GM18520 (cell line): ENCODE data around the gene METRN.
"Not testable (repeated sequence)": the region's sequence is repeated elsewhere in the genome, so short reads cannot be mapped to it uniquely, and the experiment has no call there.

Experiments
- ATAC-seq: cut with Tn5 transposase; IDR thresholded peaks from one replicate; pipeline ENCODE4 v1.9.1; 2021; ENCODE audit not compliant: unreplicated experiment

The METRN gene

GRCh38 chr16:734208-734980 lies 19.5 kb downstream of the METRN start:
- ATAC-seq = no peak

GRCh38 chr16:734981-735881 lies 20.3 kb downstream of the METRN start:
- no peak for ATAC-seq

GRCh38 chr16:735982-736453 lies 21.1 kb downstream of the METRN start:
- no peak for ATAC-seq

GRCh38 chr16:736936-737481 lies 22.1 kb downstream of the METRN start:
- ATAC-seq = no peak

- ATAC-seq = no peak
These were observed 24.9 kb downstream of the METRN start for GRCh38 chr16:739560-740458.

- no peak for ATAC-seq
These were observed 25.5 kb downstream of the METRN start for GRCh38 chr16:740459-740763.

- ATAC-seq = peak; percentile 78
These were observed 26.0 kb downstream of the METRN start, which contains the start of gene CIAO3 for GRCh38 chr16:740764-741505. Gene CIAO3 (minus strand): TSS chr16:740997. CDS start chr16:740985, 12 bp downstream.

- ATAC-seq = no peak
These were observed 27.2 kb downstream of the METRN start for GRCh38 chr16:741986-742629.

- not testable (repeated sequence) for ATAC-seq
These were observed 28.0 kb downstream of the METRN start for GRCh38 chr16:742894-743293.

GRCh38 chr16:743794-744500 lies 29.0 kb downstream of the METRN start:
- no peak for ATAC-seq

GRCh38 chr16:745739-746138 lies 30.8 kb downstream of the METRN start:
- no peak for ATAC-seq

GRCh38 chr16:746637-747036 lies 31.7 kb downstream of the METRN start:
- no peak for ATAC-seq

GRCh38 chr16:747978-748746 lies 33.2 kb downstream of the METRN start:
- no peak for ATAC-seq

- no peak for ATAC-seq
These were observed 34.1 kb downstream of the METRN start for GRCh38 chr16:749010-749409.

GRCh38 chr16:750485-750884 lies 35.6 kb downstream of the METRN start:
- ATAC-seq = no peak

- no peak for ATAC-seq
These were observed 36.5 kb downstream of the METRN start for GRCh38 chr16:751152-752006.

GRCh38 chr16:752007-752312 lies 37.0 kb downstream of the METRN start:
- no peak for ATAC-seq
